Measurements from ENCODE around the gene STK35.
A peak's percentile ranks its signal among the peaks of the same experiment; 100 is the strongest.

The STK35 gene

GRCh38 chr20:2101057-2101864, at the start of gene STK35:
Gene STK35 (plus strand): TSS chr20:2101827. CDS start chr20:2101882, 55 bp downstream.
- H3K36me3 Mint-ChIP-seq, result peaks cover 21% of the 10 kb centered on the region
- peak within 1 kb of the TSS; percentile 99 for H3K27ac Mint-ChIP-seq
- no peaks in the 10 kb centered on the region for H3K9me3 Mint-ChIP-seq
- H3K4me3 Mint-ChIP-seq, result peak within 1 kb of the TSS; percentile 95
- peak; percentile 80 for DNase-seq
- peaks cover 41% of the 10 kb centered on the region for H3K4me1 Mint-ChIP-seq
- CTCF ChIA-PET, result interaction anchor here (1.1 to 1.4 kb wide), 2 partner anchors 18 to 299 kb away, joined by 3 to 4 read pairs; no protein-coding TSS in a partner anchor
- H3K27me3 Mint-ChIP-seq, result peaks cover 4% of the 10 kb centered on the region

GRCh38 chr20:2051946-2052345, 49.7 kb upstream of the STK35 start:
- no peak for DNase-seq
- Mint-ChIP-seq H3K27ac (no peak overlapping the region), H3K4me1 (no peaks in the 10 kb centered on the region), H3K36me3 (no peaks in the 10 kb centered on the region), H3K4me3 (no peak overlapping the region), H3K9me3 (no peaks in the 10 kb centered on the region), H3K27me3 (peaks cover 26% of the 10 kb centered on the region)
- CTCF ChIA-PET, result no interaction called here

- H3K9me3 Mint-ChIP-seq, result peaks cover 2% of the 10 kb centered on the region
- H3K27me3 Mint-ChIP-seq, result peaks cover 30% of the 10 kb centered on the region
- no peaks in the 10 kb centered on the region for H3K4me1 Mint-ChIP-seq
- CTCF ChIA-PET, result no interaction called here
- no peak overlapping the region for H3K27ac Mint-ChIP-seq
- no peak for DNase-seq
- H3K36me3 Mint-ChIP-seq, result no peaks in the 10 kb centered on the region
- no peak overlapping the region for H3K4me3 Mint-ChIP-seq
These were observed 48.9 kb upstream of the STK35 start for GRCh38 chr20:2052741-2053140.

GRCh38 chr20:2053615-2054014, 48.0 kb upstream of the STK35 start:
- CTCF ChIA-PET, result no interaction called here
- Mint-ChIP-seq H3K4me1 (no peaks in the 10 kb centered on the region), H3K27me3 (peaks cover 31% of the 10 kb centered on the region)

GRCh38 chr20:2054911-2055310, 46.7 kb upstream of the STK35 start:
- Mint-ChIP-seq H3K27ac (no peak overlapping the region), H3K4me3 (no peak overlapping the region), H3K9me3 (peaks cover 5% of the 10 kb centered on the region), H3K27me3 (peaks cover 24% of the 10 kb centered on the region), H3K4me1 (no peaks in the 10 kb centered on the region), H3K36me3 (no peaks in the 10 kb centered on the region)
- CTCF ChIA-PET, result no interaction called here
- DNase-seq, result no peak

More at GRCh38 chr20:2053615-2054014, 48.0 kb upstream of the STK35 start:
- peaks cover 5% of the 10 kb centered on the region for H3K9me3 Mint-ChIP-seq
- no peak overlapping the region for H3K4me3 Mint-ChIP-seq
- no peak overlapping the region for H3K27ac Mint-ChIP-seq
- no peaks in the 10 kb centered on the region for H3K36me3 Mint-ChIP-seq
- DNase-seq, result no peak

GRCh38 chr20:2059411-2059810, 42.2 kb upstream of the STK35 start:
- H3K36me3 Mint-ChIP-seq, result no peaks in the 10 kb centered on the region
- peaks cover 5% of the 10 kb centered on the region for H3K9me3 Mint-ChIP-seq
- no peak overlapping the region for H3K4me3 Mint-ChIP-seq
- DNase-seq, result no peak
- no peaks in the 10 kb centered on the region for H3K4me1 Mint-ChIP-seq
- peaks cover 10% of the 10 kb centered on the region for H3K27me3 Mint-ChIP-seq
- no peak overlapping the region for H3K27ac Mint-ChIP-seq
- CTCF ChIA-PET, result no interaction called here

GRCh38 chr20:2065099-2065498, 36.5 kb upstream of the STK35 start:
- CTCF ChIA-PET, result no interaction called here
- Mint-ChIP-seq H3K27ac (no peak overlapping the region), H3K36me3 (no peaks in the 10 kb centered on the region), H3K9me3 (no peaks in the 10 kb centered on the region), H3K27me3 (peaks cover 8% of the 10 kb centered on the region), H3K4me1 (no peaks in the 10 kb centered on the region), H3K4me3 (no peak overlapping the region)
- DNase-seq, result no peak

GRCh38 chr20:2066461-2067122, 35.0 kb upstream of the STK35 start:
- H3K27me3 Mint-ChIP-seq, result peaks cover 8% of the 10 kb centered on the region
- CTCF ChIA-PET, result interaction anchor here (0.9 kb wide), 1 partner anchor 106 kb away, joined by 3 read pairs; no protein-coding TSS in a partner anchor

GRCh38 chr20:2080532-2081224, 20.9 kb upstream of the STK35 start:
- no peaks in the 10 kb centered on the region for H3K9me3 Mint-ChIP-seq
- H3K36me3 Mint-ChIP-seq, result no peaks in the 10 kb centered on the region
- no peak overlapping the region for H3K4me3 Mint-ChIP-seq
- DNase-seq, result no peak
- no peak overlapping the region for H3K27ac Mint-ChIP-seq
- peaks cover 19% of the 10 kb centered on the region for H3K27me3 Mint-ChIP-seq
- CTCF ChIA-PET, result no interaction called here
- peaks cover 2% of the 10 kb centered on the region for H3K4me1 Mint-ChIP-seq

More at GRCh38 chr20:2066461-2067122, 35.0 kb upstream of the STK35 start:
- DNase-seq, result no peak
- Mint-ChIP-seq H3K4me3 (no peak overlapping the region), H3K36me3 (no peaks in the 10 kb centered on the region), H3K27ac (no peak overlapping the region), H3K9me3 (no peaks in the 10 kb centered on the region), H3K4me1 (no peaks in the 10 kb centered on the region)

GRCh38 chr20:2084703-2085102, 16.9 kb upstream of the STK35 start:
- Mint-ChIP-seq H3K4me3 (no peak overlapping the region), H3K9me3 (no peaks in the 10 kb centered on the region), H3K27me3 (peaks cover 25% of the 10 kb centered on the region), H3K4me1 (no peaks in the 10 kb centered on the region), H3K36me3 (no peaks in the 10 kb centered on the region), H3K27ac (no peak overlapping the region)
- DNase-seq, result no peak
- CTCF ChIA-PET, result no interaction called here

GRCh38 chr20:2086177-2086979, 15.2 kb upstream of the STK35 start:
- H3K4me1 Mint-ChIP-seq, result no peaks in the 10 kb centered on the region
- CTCF ChIA-PET, result interaction anchor here (0.6 kb wide), 1 partner anchor 293 kb away, joined by 5 read pairs; no protein-coding TSS in a partner anchor
- H3K36me3 Mint-ChIP-seq, result no peaks in the 10 kb centered on the region
- no peak overlapping the region for H3K27ac Mint-ChIP-seq
- peaks cover 26% of the 10 kb centered on the region for H3K27me3 Mint-ChIP-seq
- no peak for DNase-seq
- no peaks in the 10 kb centered on the region for H3K9me3 Mint-ChIP-seq
- H3K4me3 Mint-ChIP-seq, result no peak overlapping the region

GRCh38 chr20:2086980-2087377, 14.6 kb upstream of the STK35 start:
- Mint-ChIP-seq H3K27ac (no peak overlapping the region), H3K4me1 (no peaks in the 10 kb centered on the region), H3K36me3 (no peaks in the 10 kb centered on the region), H3K9me3 (no peaks in the 10 kb centered on the region), H3K27me3 (peaks cover 26% of the 10 kb centered on the region), H3K4me3 (no peak overlapping the region)
- no peak for DNase-seq
- CTCF ChIA-PET, result no interaction called here

GRCh38 chr20:2088891-2089290, 12.7 kb upstream of the STK35 start:
- Mint-ChIP-seq H3K36me3 (no peaks in the 10 kb centered on the region), H3K4me1 (no peaks in the 10 kb centered on the region), H3K4me3 (no peak overlapping the region), H3K27ac (no peak overlapping the region), H3K9me3 (no peaks in the 10 kb centered on the region), H3K27me3 (peaks cover 31% of the 10 kb centered on the region)
- DNase-seq, result no peak
- CTCF ChIA-PET, result interaction anchor here (0.8 kb wide), 1 partner anchor 81 kb away, joined by 3 read pairs; no protein-coding TSS in a partner anchor

- DNase-seq, result no peak
- Mint-ChIP-seq H3K4me1 (no peaks in the 10 kb centered on the region), H3K4me3 (no peak overlapping the region), H3K36me3 (no peaks in the 10 kb centered on the region), H3K9me3 (no peaks in the 10 kb centered on the region), H3K27me3 (peaks cover 37% of the 10 kb centered on the region), H3K27ac (no peak overlapping the region)
- CTCF ChIA-PET, result interaction anchor here (0.8 kb wide), 1 partner anchor 82 kb away, joined by 3 read pairs; no protein-coding TSS in a partner anchor
These were observed 12.2 kb upstream of the STK35 start for GRCh38 chr20:2089447-2089846.
